CD4-positive, alpha-beta T cell treated with Interleukin-6 at 100 ng/mL for 8 hours (primary cell): ENCODE measurements around the gene ZSWIM6.
"Not testable (repeated sequence)": the region's sequence is repeated elsewhere in the genome, so short reads cannot be mapped to it uniquely, and the experiment has no call there.

Experiments
- DNase-seq: peaks from one replicate; pipeline ENCODE4 v3.0.0-alpha.2; 2020; ENCODE audit warnings: mixed read lengths, low spot score

The ZSWIM6 gene

GRCh38 chr5:61363401-61364114 is 31.5 kb downstream of the ZSWIM6 start:
- no peak for DNase-seq

- DNase-seq = no peak
These were observed 34.6 kb downstream of the ZSWIM6 start for GRCh38 chr5:61366497-61367240.

GRCh38 chr5:61370506-61370905 is 38.4 kb downstream of the ZSWIM6 start:
- no peak for DNase-seq

- no peak for DNase-seq
These were observed 39.4 kb downstream of the ZSWIM6 start for GRCh38 chr5:61371474-61371873.

- DNase-seq = no peak
These were observed 47.6 kb downstream of the ZSWIM6 start for GRCh38 chr5:61379677-61380076.

GRCh38 chr5:61381968-61382367 is 49.9 kb downstream of the ZSWIM6 start:
- DNase-seq = no peak

- no peak for DNase-seq
These were observed 53.6 kb downstream of the ZSWIM6 start for GRCh38 chr5:61385627-61386026.

- DNase-seq = no peak
These were observed 54.2 kb downstream of the ZSWIM6 start for GRCh38 chr5:61386045-61386800.

GRCh38 chr5:61389609-61390008 is 57.6 kb downstream of the ZSWIM6 start:
- DNase-seq = no peak

- DNase-seq = no peak
These were observed 62.1 kb downstream of the ZSWIM6 start for GRCh38 chr5:61394078-61394704.

- DNase-seq = no peak
These were observed 62.7 kb downstream of the ZSWIM6 start for GRCh38 chr5:61394793-61395192.

GRCh38 chr5:61397238-61397637 is 65.2 kb downstream of the ZSWIM6 start:
- DNase-seq = no peak

- no peak for DNase-seq
These were observed 65.9 kb downstream of the ZSWIM6 start for GRCh38 chr5:61397937-61398336.

GRCh38 chr5:61398440-61398839 is 66.4 kb downstream of the ZSWIM6 start:
- DNase-seq = no peak

- no peak for DNase-seq
These were observed 67.6 kb downstream of the ZSWIM6 start for GRCh38 chr5:61399679-61400078.

GRCh38 chr5:61401726-61402125 is 69.7 kb downstream of the ZSWIM6 start:
- no peak for DNase-seq

GRCh38 chr5:61402244-61402823 is 70.3 kb downstream of the ZSWIM6 start:
- DNase-seq = no peak

- no peak for DNase-seq
These were observed 71.2 kb downstream of the ZSWIM6 start for GRCh38 chr5:61402970-61403900.

GRCh38 chr5:61405511-61406295 is 73.6 kb downstream of the ZSWIM6 start:
- DNase-seq = no peak

- DNase-seq = not testable (repeated sequence)
These were observed 74.4 kb downstream of the ZSWIM6 start for GRCh38 chr5:61406497-61406896.
